Panc1 (cell line): Measurements from ENCODE around the gene NARS2.

Experiments
- POLR2AphosphoS5 ChIP-seq: IDR thresholded peaks from 2 replicates; pipeline ENCODE4 v1.6.1; 2012; ENCODE audit warnings: mild to moderate bottlenecking, low read depth, low read length, moderate library complexity
- REST ChIP-seq, 2 experiments: IDR thresholded peaks; 2 replicates each; pipeline ENCODE4 v1.6.1; 2011 to 2012; ENCODE audit warnings: low read depth in 2 of 2, control low read depth in 1 of 2, low read length in 1 of 2, mild to moderate bottlenecking in 1 of 2, moderate library complexity in 1 of 2; ENCODE audit not compliant: insufficient read depth in 1 of 2
- SIN3A ChIP-seq: IDR thresholded peaks from 2 replicates; pipeline ENCODE4 v1.6.1; 2012; ENCODE audit warnings: low read depth, mild to moderate bottlenecking, low read length, moderate library complexity, borderline replicate concordance; ENCODE audit not compliant: insufficient read depth
- TCF7L2 ChIP-seq: IDR thresholded peaks from 2 replicates; pipeline ENCODE4 v1.6.1; 2011; ENCODE audit warnings: mild to moderate bottlenecking, low read depth, low read length, inconsistent platforms
- TF ChIP-seq, protein P1 (sequence below): fragments of 450-650 bp; IDR thresholded peaks from 2 replicates; pipeline ENCODE4 v1.5.1; 2017; ENCODE audit warnings: mild to moderate bottlenecking

DNA sequence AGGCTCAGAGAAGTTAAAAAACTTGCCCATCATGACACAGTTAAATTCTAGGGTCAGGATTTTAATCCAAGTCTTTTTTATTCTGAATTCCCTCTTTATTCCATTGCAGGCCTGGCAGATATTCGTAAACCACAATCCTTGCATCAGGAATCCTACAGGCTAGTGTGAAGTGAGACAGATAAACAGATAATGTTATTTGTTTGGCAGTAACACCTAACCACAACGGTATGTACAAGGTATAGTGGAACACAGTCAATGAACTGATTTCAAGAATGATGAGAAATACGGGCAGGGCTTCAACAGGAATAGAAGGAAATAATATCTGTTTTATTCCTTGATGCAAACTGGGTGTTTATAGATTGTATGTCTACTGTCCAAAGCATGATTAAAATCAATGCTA is 32.0 kb upstream of the NARS2 start:
- TF ChIP-seq, protein P1, sequence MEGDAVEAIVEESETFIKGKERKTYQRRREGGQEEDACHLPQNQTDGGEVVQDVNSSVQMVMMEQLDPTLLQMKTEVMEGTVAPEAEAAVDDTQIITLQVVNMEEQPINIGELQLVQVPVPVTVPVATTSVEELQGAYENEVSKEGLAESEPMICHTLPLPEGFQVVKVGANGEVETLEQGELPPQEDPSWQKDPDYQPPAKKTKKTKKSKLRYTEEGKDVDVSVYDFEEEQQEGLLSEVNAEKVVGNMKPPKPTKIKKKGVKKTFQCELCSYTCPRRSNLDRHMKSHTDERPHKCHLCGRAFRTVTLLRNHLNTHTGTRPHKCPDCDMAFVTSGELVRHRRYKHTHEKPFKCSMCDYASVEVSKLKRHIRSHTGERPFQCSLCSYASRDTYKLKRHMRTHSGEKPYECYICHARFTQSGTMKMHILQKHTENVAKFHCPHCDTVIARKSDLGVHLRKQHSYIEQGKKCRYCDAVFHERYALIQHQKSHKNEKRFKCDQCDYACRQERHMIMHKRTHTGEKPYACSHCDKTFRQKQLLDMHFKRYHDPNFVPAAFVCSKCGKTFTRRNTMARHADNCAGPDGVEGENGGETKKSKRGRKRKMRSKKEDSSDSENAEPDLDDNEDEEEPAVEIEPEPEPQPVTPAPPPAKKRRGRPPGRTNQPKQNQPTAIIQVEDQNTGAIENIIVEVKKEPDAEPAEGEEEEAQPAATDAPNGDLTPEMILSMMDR = no peak
- TF ChIP-seq REST (IDR thresholded peaks at IDR 0.05; ENCODE audit: insufficient read depth in 1 of 2, low read depth in 2 of 2, low read length in 1 of 2) (no peak), POLR2AphosphoS5 (no peak), SIN3A (no peak), TCF7L2 (no peak)
